GM12892 (cell line): ENCODE measurements around the gene GAD1.

Source experiments
- POLR2A ChIP-seq: IDR thresholded peaks from 2 replicates; pipeline ENCODE4 v1.6.1; 2011; ENCODE audit warnings: low read depth, low read length, control low read depth
- POLR2AphosphoS5 ChIP-seq: IDR thresholded peaks from 2 replicates; pipeline ENCODE4 v1.6.1; 2011; ENCODE audit warnings: low read depth, low read length, control low read depth
- TAF1 ChIP-seq: IDR thresholded peaks from 2 replicates; pipeline ENCODE4 v1.6.1; 2011; ENCODE audit warnings: low read depth, mild to moderate bottlenecking, control low read depth, low read length, borderline replicate concordance

DNA sequence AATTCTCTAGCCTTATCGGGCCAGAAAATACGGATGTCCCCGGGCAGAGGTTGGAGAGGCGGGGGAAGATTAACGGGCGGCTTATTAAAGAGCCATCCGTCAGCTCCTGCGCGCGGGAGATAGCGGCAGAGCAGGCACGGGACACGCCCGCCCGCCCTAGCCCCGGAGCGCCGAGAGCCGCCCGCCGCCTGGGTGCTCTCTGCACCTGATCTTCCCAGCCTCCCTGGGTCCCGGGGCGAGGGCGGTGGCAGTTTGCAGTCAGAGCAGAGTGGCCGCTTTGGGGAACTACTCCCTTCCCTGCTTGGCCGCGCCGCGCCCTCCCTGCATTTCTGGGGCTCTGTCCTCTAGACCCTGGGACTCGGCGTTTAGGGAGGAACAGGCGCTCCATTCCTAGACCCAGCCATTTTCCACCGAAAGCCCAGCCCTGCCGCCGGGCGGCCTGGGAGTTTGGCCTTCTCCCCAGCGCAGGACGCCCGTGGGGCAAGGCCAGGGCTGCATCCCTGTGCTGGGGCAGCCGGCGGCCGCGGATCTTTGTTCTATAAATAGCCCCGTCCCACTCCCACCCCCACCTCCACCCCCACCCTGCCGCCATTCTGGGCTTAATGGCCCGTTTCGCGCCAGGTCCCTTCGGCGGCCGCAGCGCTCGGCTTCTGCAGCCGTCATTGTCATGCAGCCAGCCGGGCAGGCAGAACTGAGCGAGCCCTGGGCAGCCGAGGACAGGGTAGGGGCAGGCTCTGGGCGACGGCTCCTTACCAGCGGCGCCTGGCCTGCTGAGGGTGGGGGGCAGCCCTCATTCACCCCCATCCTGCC, 6.6 kb downstream of the GAD1 start:
- TF ChIP-seq POLR2AphosphoS5 (no peak), POLR2A (no peak), TAF1 (no peak)
